Ecto neural progenitor cell (in vitro differentiated cells): ENCODE results near the gene PLA2G12A.
A peak's percentile ranks its signal among the peaks of the same experiment; 100 is the strongest.

Experiments
- DNase-seq: peaks from one replicate; pipeline ENCODE4 v3.0.0-alpha.2; 2018; ENCODE audit warnings: low spot score

The PLA2G12A gene

DNA sequence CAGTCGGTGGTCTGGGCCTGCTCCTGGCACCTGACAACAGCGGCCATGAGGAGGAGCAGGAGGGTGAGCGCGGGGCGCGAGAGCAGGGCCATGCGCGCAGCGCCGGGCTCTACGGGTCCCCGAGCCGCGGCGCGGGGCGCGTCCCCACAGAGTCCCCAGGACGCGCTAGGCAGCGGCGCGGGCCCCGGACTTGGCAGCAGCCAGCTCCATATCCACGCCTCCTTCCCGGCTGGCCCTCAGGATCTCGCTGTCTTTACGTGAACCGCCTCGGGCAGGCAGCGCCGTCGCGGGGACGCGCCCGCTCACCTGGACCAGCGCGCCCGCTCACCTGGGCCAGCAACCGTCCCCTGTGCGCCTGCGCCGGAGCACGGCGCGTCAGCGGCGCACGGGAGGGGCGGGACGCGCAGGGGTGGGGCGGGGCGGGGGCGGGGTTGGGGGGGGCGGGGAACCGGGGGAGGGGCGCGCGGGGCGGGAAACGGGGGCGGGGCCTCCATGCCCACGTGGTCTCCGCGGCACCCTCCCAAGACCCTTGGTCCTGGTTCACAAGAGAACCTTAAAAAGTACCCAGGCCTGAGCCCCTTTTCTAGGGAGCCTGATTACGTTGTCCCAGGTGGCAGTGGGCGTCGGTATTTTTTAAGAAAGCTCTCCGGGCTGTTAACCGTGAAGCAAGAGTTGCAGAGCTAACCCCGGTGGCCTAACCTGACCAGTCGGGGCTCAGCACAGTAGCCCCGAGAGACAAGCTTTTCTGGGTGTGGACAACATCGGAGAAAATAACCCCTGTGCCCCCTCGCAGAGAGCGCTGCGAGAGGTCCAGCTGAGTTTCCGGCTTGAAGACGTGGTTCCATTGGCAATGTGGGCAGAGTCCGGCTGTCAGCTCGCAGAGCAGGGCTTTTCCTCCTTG is at the start of gene PLA2G12A:
Gene PLA2G12A, minus strand, starts transcription at position 353 of the 901 bp plus-strand sequence. Its CDS starts 261 bp downstream, at position 92.
- DNase-seq, result peak; percentile 86

DNA sequence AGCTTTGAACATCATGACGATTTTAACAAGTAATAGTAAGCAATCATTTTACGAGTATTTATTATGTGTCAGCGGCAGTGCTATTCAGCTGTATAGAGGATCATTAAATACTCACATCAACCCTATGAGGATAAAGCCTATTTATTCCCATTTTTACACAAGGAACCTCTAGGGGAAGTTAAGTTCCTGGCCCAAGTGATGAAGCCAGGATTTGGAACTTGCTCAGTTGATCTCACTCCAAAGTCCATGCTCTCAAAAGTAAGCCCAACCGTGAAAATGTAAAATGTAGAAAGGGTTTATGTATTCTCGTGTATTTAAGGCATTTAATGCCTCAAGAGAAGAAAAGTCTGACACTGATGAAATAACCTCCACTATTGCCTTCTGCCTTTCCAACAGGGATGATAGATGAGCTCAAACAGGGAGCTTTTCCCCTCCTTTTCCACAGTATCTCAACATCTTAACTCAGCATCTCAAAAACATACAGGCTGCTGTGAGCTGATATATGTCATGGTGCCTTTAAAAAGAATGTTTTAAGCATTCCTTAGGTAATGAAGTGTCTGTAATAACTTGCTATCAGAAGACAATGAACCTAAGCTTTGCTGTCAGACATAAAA is 35.0 kb upstream of the PLA2G12A start:
- DNase-seq, result no peak

DNA sequence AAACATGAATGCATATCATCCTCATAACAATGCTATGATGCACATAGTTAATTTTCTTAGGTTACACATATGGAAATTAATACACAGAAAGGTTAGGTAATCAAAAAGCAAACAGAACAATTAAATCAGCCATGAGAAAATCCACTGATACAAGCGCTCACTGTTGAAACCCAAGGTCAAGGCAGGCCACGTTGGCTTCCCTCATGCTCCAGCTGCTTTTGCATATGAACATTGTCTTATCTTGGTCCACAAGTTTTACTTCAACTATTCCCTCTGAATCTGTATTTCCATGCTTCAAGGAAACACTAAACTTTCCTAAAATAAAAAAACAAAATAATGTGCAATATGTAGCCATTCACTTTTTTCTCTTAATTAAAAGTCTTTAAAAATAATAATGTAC is 34.5 kb upstream of the PLA2G12A start:
- DNase-seq, result no peak

DNA sequence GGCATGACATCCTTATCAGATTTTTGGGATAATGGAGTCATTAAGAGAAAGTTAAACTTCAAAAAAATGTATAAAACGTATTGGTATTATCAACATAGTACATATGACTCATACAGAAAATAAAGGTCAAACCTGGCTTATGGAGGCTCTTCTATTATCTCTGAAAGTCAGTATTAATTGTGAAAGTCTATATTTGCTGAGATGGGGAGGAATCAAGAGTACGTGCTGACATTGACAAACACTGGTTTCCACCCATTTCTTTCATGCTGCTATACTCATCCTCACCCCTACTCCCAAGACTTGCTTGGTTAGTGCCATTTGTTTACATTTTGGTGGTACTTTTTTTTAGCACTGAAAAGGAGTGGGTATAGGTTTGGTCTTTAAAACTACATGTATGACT is 30.8 kb upstream of the PLA2G12A start:
- no peak for DNase-seq

DNA sequence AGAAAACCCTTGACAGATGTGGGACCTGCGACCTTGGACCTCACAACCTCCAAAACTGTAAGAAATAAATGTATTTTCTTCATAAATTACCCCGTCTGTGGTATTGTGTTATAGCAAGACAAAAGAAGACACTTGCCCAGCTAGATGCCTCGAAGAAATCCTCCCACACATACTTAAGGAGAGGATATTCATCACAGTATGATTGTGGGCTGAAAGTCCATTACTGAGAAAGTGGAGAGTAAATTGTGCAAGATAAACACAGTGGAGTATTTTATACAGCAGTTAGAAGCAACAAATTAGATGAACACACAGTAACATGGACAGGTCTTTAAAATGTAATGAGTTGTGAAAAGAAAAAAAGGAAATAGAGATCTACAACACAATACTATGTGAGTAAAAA is 25.8 kb upstream of the PLA2G12A start:
- no peak for DNase-seq

DNA sequence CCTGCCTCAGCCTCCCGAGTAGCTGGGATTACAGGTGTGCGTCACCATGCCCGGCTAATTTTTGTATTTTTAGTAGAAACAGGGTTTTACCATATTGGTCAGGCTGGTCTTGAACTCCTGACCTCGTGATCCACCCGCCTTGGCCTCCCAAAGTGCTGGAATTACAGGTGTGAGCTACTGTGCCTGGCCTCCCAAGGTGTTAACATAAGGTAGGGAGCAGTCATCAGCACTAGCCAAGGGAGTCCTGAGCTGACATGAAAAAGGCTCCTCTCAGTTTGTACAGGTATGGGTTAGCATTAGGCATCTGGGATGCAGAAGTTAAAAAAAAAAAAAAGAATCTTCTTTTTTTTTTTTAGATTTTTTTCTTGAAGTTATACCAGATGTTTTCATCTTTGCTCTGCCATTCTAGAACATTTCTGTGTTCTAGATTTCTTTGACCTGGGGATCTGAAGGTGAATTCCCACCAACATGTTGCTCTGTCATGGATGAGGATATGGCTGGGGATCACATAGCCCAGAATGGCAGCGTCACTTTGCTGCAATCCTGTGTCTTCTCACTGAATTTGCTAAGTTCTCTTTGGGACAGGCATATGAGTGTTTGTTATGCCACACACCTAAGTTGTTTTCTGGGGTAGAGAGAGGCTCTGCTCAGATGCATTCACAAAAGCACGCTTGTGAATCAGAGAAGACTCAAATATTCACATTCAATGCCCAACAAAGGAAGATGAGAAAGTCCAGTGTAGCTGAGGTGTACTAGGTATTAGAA is 24.4 kb upstream of the PLA2G12A start:
- no peak for DNase-seq

DNA sequence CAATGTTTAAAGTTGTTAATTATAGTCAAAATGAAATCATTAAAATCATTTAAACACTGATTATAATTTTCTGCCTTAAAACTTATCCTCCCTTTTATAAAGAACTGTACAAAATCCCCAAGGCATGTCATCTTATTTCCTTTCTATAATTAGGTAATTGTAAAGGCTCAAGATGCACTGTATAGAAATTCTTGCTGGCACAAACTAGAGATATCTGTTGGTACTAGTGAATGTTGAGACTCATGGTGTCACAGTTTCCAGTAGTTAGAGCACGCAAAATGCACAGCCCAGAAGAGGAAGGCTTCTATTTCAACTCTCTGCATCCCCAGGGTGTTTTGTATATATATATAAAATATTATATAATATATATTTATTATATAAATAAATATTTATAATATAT is 22.7 kb upstream of the PLA2G12A start:
- DNase-seq, result no peak

DNA sequence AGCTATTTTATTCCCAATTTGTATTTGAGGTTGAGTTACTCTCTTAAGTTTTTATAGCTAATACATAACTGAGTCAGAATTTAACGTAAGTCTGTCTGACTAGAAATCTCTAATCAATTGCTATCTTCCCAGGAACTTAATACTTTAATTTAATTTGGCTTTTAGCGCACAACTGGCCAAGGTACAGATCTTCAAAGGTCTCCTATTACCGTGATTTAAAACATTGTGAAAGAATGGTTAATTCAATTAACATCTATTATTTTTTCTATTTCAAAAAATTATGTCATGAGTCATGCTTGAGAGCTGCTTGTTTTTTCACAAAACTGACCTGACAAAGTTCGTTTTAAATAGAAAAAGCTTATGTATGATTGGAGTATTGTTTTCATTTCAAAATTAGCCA is 22.0 kb upstream of the PLA2G12A start:
- no peak for DNase-seq

DNA sequence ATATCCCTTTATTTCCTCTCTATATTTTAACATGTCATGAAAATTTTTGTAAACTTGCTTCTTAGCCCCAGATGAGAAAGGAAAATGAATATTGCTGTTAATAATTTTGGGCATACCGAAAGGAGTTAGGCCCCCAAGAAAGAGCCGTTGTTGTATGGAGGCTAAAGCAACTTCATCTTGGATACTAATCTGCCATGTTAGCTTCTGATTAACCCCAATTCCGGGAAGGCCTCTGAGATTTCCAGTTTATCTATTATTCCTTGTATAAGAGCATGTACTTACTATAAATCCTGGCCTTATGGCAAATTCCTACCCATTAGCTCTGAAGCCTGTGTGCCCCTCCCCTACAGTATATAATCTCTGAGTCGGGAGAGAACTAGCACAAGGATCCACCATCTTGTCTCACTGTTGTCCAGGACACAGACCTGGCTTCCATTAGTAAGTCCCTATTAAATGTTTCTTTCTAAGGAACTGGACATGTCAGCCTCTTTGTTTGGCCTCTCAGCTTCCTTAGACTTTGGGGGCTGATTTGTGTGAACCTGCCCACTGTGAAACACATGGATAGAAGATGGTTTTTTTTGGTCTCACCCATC is 20.9 kb upstream of the PLA2G12A start:
- no peak for DNase-seq

DNA sequence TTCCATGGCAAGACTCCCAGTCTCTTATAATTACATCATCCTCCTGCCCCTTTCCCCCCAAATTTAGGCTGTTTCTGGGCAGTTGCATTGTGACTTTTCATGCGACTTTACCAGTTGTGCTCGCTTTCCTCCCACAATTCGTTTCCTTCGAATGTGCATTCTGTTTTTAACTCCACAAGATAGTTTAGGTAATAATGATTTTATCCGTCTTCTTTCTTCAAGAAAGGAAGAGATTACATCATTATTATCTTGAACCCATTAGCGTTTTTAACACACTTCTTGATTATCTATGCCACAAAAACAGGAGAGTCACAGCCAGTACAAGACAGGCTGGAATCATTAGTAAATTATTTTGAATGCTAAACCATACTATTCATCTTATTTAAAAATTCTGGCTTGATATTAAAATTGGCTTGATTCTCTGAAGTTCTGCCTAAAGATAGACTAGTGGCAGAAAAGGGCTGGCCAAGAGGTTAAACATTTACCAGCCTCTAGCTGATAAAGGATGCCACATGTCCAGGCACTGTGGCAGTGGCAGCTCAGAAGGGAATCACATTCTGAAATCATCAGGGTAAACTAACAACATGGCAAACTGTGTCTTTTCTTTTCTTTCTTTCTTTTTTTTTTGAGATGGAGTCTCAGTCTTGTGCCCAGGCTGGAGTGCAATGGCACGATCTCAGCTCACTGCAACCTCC is 19.7 kb upstream of the PLA2G12A start:
- DNase-seq, result no peak

DNA sequence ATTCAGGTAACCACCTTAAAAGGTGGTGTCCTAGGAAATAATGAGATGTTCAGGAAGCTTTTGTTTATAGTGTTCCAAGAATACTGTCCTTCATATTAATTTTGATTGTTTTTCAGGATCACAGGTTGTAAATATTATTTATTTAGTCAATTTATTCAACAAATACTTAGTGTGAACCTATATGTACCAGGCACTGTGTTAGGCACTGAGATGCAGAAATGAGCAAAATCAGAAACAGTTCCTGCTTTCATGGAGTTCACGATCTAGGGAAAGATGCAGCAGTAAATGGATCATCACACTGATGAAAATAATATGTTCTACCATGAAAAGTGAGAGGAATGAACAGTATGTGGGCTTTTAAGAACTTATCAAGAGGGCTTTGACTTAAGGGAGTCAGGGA is 18.2 kb upstream of the PLA2G12A start:
- no peak for DNase-seq

DNA sequence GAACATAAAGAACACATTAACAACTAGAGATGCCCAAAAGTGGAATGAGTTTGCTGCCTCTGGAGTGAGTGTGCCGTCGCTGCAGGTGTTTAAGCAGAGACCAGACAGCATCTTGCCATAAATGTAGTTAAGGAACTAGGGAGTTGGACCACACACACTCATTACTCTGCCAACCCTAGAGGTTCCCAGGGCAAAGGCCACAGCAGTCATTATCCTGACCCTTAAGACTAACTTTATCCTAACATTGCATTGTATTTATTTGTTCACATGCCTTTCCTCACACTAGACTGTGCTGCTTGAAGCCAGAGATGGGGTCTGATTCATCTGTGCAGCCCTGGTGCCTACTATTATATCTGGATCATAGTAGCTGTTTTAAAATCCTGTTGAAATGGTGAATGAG is 16.9 kb upstream of the PLA2G12A start:
- DNase-seq, result no peak

DNA sequence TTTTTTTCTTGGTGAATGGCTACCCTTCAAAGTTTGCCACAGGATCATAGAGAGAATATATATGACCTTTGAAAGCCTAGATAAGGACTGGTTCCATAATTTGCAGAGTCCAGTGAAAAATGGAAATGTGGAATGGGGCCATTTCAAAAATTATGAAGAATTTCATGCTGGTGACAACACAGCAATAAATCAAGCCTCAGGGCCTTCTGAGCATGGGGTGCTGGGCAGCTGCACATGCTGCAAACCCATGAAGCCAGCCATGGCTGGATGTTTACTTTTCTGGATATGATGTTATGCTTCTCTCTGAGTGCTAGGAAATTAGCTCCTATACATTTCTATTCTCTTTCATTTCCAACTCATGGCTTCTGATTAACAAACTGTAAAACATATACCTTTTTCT is 16.0 kb upstream of the PLA2G12A start:
- DNase-seq, result no peak

DNA sequence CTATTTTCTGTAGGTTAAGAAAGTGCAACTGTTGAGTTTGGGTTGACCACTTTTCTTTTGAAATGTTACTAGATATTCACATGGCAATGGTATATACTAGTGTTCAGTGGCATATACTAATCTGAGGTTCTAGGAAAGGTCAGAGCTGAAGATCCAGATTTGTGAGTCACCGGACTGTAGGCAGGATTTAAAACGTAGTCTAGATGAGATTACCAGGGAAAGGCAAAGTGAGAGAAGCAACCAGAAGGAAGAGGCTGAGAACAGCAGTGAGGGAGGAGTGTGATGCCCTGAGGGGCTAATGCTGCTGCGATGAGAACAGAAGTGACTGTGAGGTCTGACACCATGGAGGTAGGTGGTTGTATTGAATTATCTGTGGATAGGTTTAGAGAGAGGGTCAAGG is 9.7 kb upstream of the PLA2G12A start:
- DNase-seq, result no peak

DNA sequence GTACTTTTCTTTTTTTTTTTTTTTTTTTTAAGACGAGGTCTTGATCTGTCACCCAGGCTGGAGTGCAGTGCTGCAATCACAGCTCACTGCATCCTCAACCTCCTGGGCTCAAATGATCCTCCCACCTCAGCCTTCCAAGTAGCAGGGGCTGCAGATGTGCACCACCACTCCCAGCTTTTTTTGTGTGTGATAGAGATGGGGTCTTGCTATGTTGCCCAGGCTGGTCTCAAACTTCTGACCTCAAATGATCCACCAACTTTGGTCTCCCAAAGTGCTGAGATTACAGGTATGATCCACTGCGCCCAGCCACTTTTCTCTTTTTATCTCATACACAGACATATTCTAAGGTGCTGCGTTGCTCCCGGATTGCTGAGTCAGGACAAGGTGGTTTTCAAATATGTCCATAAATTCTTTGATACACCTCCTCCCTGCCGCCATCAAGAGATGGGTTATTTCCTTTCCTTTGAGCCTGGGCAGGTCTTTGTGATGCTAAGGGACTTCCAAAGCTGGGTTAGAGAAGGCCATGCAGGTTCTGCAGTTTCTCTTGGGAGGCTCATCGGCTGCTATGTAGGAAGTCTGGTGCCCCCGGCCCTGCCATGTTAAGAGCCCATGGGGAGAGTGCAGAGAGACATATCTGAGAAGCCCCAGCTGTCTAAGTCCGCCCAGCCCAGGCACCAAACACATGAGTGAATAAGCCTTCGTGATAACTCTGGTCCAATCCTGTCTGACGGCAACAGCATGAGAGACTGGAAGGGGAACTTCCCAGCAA is 8.4 kb upstream of the PLA2G12A start:
- no peak for DNase-seq

DNA sequence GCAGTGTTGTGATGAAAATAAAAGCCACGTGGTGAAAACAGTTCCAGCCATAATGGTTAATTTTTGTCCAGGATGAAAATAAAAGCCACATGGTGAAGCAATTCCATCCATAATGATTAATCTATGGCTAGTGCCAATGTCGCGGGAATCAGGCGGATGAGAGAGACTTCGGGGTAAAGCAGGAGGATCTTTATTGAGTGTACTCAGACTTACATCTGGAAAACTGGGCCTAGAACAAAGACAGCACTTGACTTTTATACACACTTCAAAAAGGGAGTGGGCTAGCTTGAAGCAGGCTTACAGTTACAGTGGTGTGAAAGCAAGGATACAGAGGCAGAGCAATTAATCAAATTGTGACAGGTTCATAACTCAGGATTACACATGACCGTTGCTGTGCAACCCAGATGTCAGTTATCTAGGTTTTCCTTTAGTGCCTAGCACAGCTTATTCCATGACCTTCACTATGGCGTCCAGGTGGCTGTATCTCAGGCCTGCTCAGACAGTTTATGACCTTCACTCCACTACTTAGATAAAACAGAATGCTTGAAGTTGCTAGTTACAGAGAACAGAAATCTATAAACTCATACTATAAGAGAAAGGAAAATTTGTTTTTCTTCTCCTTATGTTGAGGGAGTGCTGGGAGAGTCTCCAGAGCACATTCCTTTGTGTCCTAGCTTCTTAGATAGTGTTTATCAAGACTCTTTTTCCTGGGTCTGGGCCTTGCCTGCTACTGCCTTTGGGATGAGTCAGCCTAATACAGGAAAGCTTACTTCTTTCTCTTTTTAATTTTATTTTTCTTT is 5.9 kb upstream of the PLA2G12A start:
- DNase-seq, result no peak

DNA sequence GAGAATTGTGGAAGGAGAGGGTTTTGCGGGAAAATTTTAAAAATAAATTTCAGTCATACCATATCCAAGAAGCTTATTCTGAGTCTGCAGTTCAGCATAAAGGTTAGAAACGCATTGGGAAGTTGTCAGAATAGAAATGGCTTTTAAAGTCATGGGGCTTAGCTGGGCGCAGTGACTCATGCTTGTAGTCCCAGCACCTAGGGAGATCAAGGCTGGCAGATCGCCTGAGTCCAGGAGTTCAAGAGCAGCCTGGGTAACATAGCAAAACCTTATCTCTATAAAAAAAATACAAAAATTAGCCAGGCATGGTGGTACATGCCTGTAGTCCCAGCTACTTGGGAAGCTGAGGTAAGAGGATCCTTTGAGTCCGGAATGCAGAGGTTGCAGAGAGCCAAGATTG is 3.9 kb upstream of the PLA2G12A start:
- DNase-seq, result no peak

DNA sequence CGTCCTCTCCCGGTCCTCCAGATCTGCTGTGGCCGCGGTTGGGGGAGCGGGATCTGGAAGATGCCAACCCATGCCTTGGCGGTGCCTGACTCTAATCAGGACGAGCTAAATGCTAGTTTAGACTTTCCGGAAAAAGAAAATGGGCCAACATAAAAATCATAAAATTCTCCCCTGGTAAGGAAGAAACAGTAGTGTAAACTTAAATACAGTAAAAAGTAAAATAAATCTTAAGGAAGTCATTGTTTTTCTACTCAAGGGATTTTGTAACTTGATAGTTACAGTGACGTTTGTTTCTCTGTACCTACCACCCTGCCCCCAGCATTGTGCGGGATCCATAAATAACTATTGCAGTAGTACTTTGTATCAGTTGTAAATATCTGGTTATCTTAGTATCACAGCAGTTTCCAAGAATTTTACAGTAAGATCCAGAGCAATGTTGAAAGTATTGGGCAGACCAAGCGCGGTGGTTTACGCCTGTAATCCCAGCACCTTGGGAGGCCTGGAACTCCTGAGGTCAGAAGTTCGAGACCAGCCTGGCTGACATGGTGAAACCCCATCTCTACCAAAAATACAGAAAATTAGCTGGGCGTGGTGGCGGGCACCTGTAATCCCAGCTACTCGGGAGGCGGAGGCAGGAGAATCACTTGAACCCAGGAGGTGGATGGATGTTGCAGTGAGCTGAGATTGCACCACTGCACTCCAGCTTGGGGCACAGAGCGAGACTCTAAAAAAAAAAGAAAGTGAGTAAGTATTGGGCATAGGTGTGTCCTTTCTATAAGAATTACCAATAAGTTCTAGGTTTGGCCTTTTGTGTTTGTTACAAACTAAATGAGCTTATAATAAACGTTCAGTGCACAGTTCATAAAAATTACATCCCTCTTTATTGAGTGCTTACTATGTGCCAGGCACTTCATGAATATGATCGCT is 1.0 kb upstream of the PLA2G12A start:
- DNase-seq, result no peak

DNA sequence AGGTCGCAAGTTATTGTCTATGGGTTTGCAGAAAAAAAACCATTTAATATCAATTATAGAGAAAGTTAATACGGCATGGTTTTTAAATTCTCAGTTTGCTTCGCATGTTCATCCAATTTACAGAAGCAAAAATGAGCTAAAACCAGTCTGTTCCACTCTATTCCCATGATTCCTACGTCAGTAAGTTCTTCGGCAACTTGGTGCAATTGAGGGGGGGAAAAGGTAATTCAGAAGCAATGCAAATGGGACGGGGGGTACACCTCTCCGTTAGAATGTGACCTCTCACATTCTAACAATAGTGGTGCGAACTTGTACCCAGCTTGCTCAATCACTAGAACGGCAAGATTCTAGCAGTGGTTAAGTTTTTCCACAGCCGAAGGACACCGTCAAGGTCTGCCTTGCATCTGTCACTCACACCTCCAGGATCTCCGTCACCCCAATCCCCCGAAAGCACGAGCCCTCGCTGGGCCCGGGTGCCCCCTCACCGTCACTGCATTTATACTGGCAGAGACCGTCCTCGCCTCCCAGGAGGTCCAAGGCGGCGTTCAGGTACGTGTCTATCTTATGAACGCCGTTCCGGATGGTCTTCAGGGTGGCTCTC is 653 bp downstream of the PLA2G12A start:
- no peak for DNase-seq
